Smooth muscle cell (in vitro differentiated cells): ENCODE measurements around the gene CARNS1. TPM values are rescaled to one million over a fixed set of nuclear protein-coding genes. Genes with fewer than 3 reads are reported as not detected.

ENCODE experiments used
- DNase-seq: peaks from one replicate; lab custom pipeline; 2025; ENCODE audit not compliant: unreplicated experiment; lab: John Stamatoyannopoulos, UW
- H2AFZ ChIP-seq: fragments of 200-600 bp; sonication (generic); 2 replicates; pipeline ENCODE4 v1.6.0; 2016; ENCODE audit warnings: antibody characterized with exemption, low read depth, mild to moderate bottlenecking
- H3F3A ChIP-seq: fragments of 200-600 bp; sonication (generic); 2 replicates; pipeline ENCODE4 v1.6.0; 2017; ENCODE audit warnings: antibody characterized with exemption, low read depth
- H3K27ac ChIP-seq: fragments of 200-600 bp; sonication (generic); 2 replicates; pipeline ENCODE4 v1.5.1; 2016; ENCODE audit warnings: low read depth, mild to moderate bottlenecking
- H3K27me3 ChIP-seq: fragments of 200-600 bp; sonication (generic); 2 replicates; pipeline ENCODE4 v1.6.1; 2016; ENCODE audit warnings: low read depth, mild to moderate bottlenecking
- H3K36me3 ChIP-seq: fragments of 200-600 bp; sonication (generic); 2 replicates; pipeline ENCODE4 v1.5.1; 2016; ENCODE audit warnings: low read depth
- H3K4me1 ChIP-seq: fragments of 200-600 bp; sonication (generic); 2 replicates; pipeline ENCODE4 v1.5.1; 2016; ENCODE audit warnings: low read depth
- H3K4me2 ChIP-seq: fragments of 200-600 bp; sonication (generic); 2 replicates; pipeline ENCODE4 v1.6.0; 2016; ENCODE audit warnings: mild to moderate bottlenecking
- H3K4me3 ChIP-seq: fragments of 200-600 bp; sonication (generic); 2 replicates; pipeline ENCODE4 v1.5.1; 2016; ENCODE audit warnings: mild to moderate bottlenecking
- H3K79me2 ChIP-seq: fragments of 200-600 bp; sonication (generic); 2 replicates; pipeline ENCODE4 v1.6.0; 2016; ENCODE audit warnings: low read depth, mild to moderate bottlenecking
- H3K9ac ChIP-seq: fragments of 200-600 bp; sonication (generic); 2 replicates; pipeline ENCODE4 v1.6.0; 2016; ENCODE audit warnings: low read depth
- H3K9me3 ChIP-seq: fragments of 200-600 bp; sonication (generic); replicated peaks from 2 replicates; pipeline ENCODE4 v1.5.1; 2016; ENCODE audit warnings: low read depth
- H4K20me1 ChIP-seq: fragments of 200-600 bp; sonication (generic); 2 replicates; pipeline ENCODE4 v1.6.0; 2016; ENCODE audit warnings: low read depth
- CTCF ChIP-seq: fragments of 200-600 bp; sonication (generic); IDR thresholded peaks from 2 replicates; pipeline ENCODE4 v1.5.1; 2017; ENCODE audit warnings: borderline replicate concordance, mild to moderate bottlenecking, antibody characterized with exemption; ENCODE audit not compliant: insufficient read depth, poor library complexity, severe bottlenecking
- WGBS: methylation state at CpG from one replicate; pipeline ENCODE4 v1.1.7; 2016; ENCODE audit warnings: low lambda C conversion rate; 5-methylcytosine and 5-hydroxymethylcytosine counted together
- polyA plus RNA-seq: library from polyadenylated mRNA; unstranded; fragments of >200 nt; fragmentation: Nextera tagmentation; extraction: Ambion mirVana; gene quantifications from 2 replicates; pipeline ENCODE4 v1.2.1, GENCODE V29; 2016
- total RNA-seq: library from RNA; depleted of rRNA; stranded (reverse); fragments of >200 nt; gene quantifications from 2 replicates; pipeline ENCODE4 v1.2.3, GENCODE V29; 2014

Gene CARNS1
- total and polyA plus RNA-seq, 2 experiments from 2014 or later: 0.36 to 1.7 TPM

GRCh38 chr11:67378544-67378943 lies 36.9 kb upstream of the CARNS1 start:
- H4K20me1 ChIP-seq: no peaks in the 10 kb centered on the region
- no peaks in the 10 kb centered on the region for H3K27me3 ChIP-seq
- H3K27ac ChIP-seq: no peak overlapping the region
- no peak overlapping the region for H3K9ac ChIP-seq
- no peak overlapping the region for H3K4me3 ChIP-seq
- H3K79me2 ChIP-seq: no peaks in the 10 kb centered on the region
- no peak for DNase-seq
- no peaks in the 10 kb centered on the region for H3F3A ChIP-seq
- H3K4me1 ChIP-seq: peaks cover 23% of the 10 kb centered on the region
- no peaks in the 10 kb centered on the region for H3K9me3 ChIP-seq
- H2AFZ ChIP-seq: no peak overlapping the region
- no peaks in the 10 kb centered on the region for H3K36me3 ChIP-seq
- WGBS: 78% methylated on average over 4 of the region's 4 CpGs
- H3K4me2 ChIP-seq: no peak overlapping the region
- TF ChIP-seq CTCF: no peak

- H3K4me1 ChIP-seq: peaks cover 21% of the 10 kb centered on the region
- no peaks in the 10 kb centered on the region for H3K9me3 ChIP-seq
- peak overlapping the region; percentile 0 for H2AFZ ChIP-seq
- H3K36me3 ChIP-seq: no peaks in the 10 kb centered on the region
- 55% methylated on average over 22 of the region's 23 CpGs for WGBS
- DNase-seq: no peak
- H3K27me3 ChIP-seq: no peaks in the 10 kb centered on the region
- no peak overlapping the region for H3K4me3 ChIP-seq
- H4K20me1 ChIP-seq: no peaks in the 10 kb centered on the region
- no peak overlapping the region for H3K9ac ChIP-seq
- peak overlapping the region; percentile 55 for H3K4me2 ChIP-seq
- H3K27ac ChIP-seq: no peak overlapping the region
- no peaks in the 10 kb centered on the region for H3F3A ChIP-seq
- no peak for TF ChIP-seq CTCF
- H3K79me2 ChIP-seq: no peaks in the 10 kb centered on the region
These were observed 36.1 kb upstream of the CARNS1 start for GRCh38 chr11:67379061-67380058.

GRCh38 chr11:67381244-67381972 lies 34.1 kb upstream of the CARNS1 start:
- no peaks in the 10 kb centered on the region for H3F3A ChIP-seq
- H3K79me2 ChIP-seq: no peaks in the 10 kb centered on the region
- WGBS: 91% methylated on average over 13 of the region's 13 CpGs
- no peak for TF ChIP-seq CTCF
- no peak overlapping the region for H2AFZ ChIP-seq
- H3K9me3 ChIP-seq: no peaks in the 10 kb centered on the region
- H3K27me3 ChIP-seq: no peaks in the 10 kb centered on the region
- no peak overlapping the region for H3K27ac ChIP-seq
- no peak overlapping the region for H3K4me3 ChIP-seq
- H3K4me2 ChIP-seq: no peak overlapping the region
- no peaks in the 10 kb centered on the region for H4K20me1 ChIP-seq
- peaks cover 4% of the 10 kb centered on the region for H3K4me1 ChIP-seq
- H3K9ac ChIP-seq: no peak overlapping the region
- DNase-seq: no peak
- no peaks in the 10 kb centered on the region for H3K36me3 ChIP-seq
